DMS114 treated with DMSO at 0.1 percent for 48 hours (cell line): ENCODE results near the gene PPFIA2.
"Not testable (repeated sequence)": the region's sequence is repeated elsewhere in the genome, so short reads cannot be mapped to it uniquely, and the experiment has no call there.

ENCODE experiments used
- DNase-seq: peaks from one replicate; lab custom pipeline; 2025; ENCODE audit not compliant: unreplicated experiment; lab: John Stamatoyannopoulos, UW

PPFIA2 gene

GRCh38 chr12:81670759-81671158, 88.4 kb downstream of the PPFIA2 start:
- DNase-seq, result no peak

GRCh38 chr12:81668475-81668874, 90.7 kb downstream of the PPFIA2 start:
- DNase-seq, result no peak

GRCh38 chr12:81659310-81659709, 99.8 kb downstream of the PPFIA2 start:
- not testable (repeated sequence) for DNase-seq

GRCh38 chr12:81644503-81644902, 114.6 kb downstream of the PPFIA2 start:
- DNase-seq, result peak; percentile 33

GRCh38 chr12:81639196-81639595, 120.0 kb downstream of the PPFIA2 start:
- DNase-seq, result no peak

- no peak for DNase-seq
Measured at GRCh38 chr12:81633127-81633526, 126.0 kb downstream of the PPFIA2 start.

GRCh38 chr12:81627336-81628189, 131.6 kb downstream of the PPFIA2 start:
- DNase-seq, result peak; percentile 65

GRCh38 chr12:81626406-81626805, 132.7 kb downstream of the PPFIA2 start:
- no peak for DNase-seq

- DNase-seq, result no peak
Measured at GRCh38 chr12:81617915-81618314, 141.2 kb downstream of the PPFIA2 start.

- DNase-seq, result no peak
Measured at GRCh38 chr12:81615026-81615588, 144.0 kb downstream of the PPFIA2 start.

- DNase-seq, result no peak
Measured at GRCh38 chr12:81610955-81611889, 147.9 kb downstream of the PPFIA2 start.

- DNase-seq, result no peak
Measured at GRCh38 chr12:81597928-81598604, 161.1 kb downstream of the PPFIA2 start.

GRCh38 chr12:81596558-81596957, 162.6 kb downstream of the PPFIA2 start:
- no peak for DNase-seq

GRCh38 chr12:81591256-81591655, 167.9 kb downstream of the PPFIA2 start:
- no peak for DNase-seq

GRCh38 chr12:81590703-81591102, 168.4 kb downstream of the PPFIA2 start:
- not testable (repeated sequence) for DNase-seq

GRCh38 chr12:81588235-81589008, 170.7 kb downstream of the PPFIA2 start:
- no peak for DNase-seq

GRCh38 chr12:81585787-81586186, 173.4 kb downstream of the PPFIA2 start:
- no peak for DNase-seq

- no peak for DNase-seq
Measured at GRCh38 chr12:81573228-81573627, 185.9 kb downstream of the PPFIA2 start.

- DNase-seq, result no peak
Measured at GRCh38 chr12:81572411-81572810, 186.7 kb downstream of the PPFIA2 start.

- no peak for DNase-seq
Measured at GRCh38 chr12:81570234-81570633, 188.9 kb downstream of the PPFIA2 start.
